ENCODE results near the gene CCDC142.

GRCh38 chr2:74510272-74510671 lies 27.5 kb upstream of the CCDC142 start:
- TF ChIP-seq CTCF (IDR thresholded peaks at IDR 0.05): no peak
- no peak for TF ChIP-seq POLR2A (IDR thresholded peaks at IDR 0.05)

Data from Peyer's patch (tissue), 4 donors.